ENCODE measurements around the gene KCNRG.
"Not testable (repeated sequence)": the region's sequence is repeated elsewhere in the genome, so short reads cannot be mapped to it uniquely, and the experiment has no call there.

KCNRG gene

DNA sequence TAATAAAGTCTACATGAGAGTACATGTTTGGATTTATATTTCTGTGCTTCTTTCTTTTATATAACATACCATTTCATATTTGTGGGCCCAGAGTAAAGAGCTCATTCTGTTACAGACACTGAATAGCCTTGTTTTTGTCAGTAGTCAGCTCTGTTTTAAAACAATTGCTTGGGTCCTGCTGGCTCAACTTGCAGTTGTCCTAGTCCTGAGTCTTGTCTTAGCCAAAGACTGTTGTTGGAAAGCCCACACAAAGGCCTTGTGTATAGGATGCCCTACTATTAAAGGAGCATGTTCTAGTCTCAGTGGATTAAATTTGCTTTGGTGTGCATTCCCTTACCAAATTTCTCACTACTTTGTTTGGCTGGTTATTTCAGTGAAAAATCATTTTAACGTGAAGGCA is 3.8 kb upstream of the KCNRG start:
- no peak for DNase-seq (ENCODE audit: low spot score)

DNA sequence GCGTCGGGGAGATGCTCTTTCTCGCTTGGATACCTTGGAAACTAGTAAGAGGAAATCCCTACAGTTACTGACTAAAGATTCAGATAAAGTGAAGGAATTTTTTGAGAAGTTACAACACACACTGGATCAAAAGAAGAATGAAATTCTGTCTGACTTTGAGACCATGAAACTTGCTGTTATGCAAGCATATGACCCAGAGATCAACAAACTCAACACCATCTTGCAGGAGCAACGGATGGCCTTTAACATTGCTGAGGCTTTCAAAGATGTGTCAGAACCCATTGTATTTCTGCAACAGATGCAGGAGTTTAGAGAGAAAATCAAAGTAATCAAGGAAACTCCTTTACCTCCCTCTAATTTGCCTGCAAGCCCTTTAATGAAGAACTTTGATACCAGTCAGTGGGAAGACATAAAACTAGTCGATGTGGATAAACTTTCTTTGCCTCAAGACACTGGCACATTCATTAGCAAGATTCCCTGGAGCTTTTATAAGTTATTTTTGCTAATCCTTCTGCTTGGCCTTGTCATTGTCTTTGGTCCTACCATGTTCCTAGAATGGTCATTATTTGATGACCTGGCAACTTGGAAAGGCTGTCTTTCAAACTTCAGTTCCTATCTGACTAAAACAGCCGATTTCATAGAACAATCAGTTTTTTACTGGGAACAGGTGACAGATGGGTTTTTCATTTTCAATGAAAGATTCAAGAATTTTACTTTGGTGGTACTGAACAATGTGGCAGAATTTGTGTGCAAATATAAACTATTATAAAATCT is 2.7 kb upstream of the KCNRG start:
- DNase-seq (ENCODE audit: low spot score): no peak

DNA sequence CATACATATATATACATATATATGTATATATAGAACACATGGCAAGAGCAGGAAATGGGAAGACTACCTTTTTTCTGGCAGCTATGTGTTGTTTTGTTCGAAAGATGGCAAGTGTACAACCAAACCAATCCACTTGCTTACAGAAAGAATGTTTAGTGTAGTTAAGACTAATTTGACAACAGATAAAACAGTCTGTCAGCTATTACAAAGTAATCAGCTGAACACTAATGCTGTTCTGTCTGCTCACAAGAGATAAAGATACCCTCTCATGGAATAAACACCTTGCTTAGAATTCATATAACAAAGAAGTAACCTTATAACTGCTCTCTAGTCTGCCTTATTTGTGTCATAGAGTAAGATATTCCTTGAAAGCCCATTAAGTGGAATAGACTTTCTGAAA is 858 bp upstream of the KCNRG start:
- DNase-seq (ENCODE audit: low spot score): no peak

DNA sequence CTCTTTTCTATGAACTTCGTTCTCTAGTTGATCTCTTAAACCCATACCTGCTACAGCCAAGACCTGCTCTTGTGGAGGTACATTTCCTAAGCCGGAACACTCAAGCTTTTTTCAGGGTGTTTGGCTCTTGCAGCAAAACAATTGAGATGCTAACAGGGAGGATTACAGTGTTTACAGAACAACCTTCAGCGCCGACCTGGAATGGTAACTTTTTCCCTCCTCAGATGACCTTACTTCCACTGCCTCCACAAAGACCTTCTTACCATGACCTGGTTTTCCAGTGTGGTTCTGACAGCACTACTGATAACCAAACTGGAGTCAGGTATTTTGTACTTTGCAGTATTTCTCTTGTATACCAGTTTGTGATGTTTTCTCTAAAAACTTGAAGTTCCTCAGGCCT is 506 bp downstream of the KCNRG start:
- no peak for DNase-seq (ENCODE audit: low spot score)

DNA sequence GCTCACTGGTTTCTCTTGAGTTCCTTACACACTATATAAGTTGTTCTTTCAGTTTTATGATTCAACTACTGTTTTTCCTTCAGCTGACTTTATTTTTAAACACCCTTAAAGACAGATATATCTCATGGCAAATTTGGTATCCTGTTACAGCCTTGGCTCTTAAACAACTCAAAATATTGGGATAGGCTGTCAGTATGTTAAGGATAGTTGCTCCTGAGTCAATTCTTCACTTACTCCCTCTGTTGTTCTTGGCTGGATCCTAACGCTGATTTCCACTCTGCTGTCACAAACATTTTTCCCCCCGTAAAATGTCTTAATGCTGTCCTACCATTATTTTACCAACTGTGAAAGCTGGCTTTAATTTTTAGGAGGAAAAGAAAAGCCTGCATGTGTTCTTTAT is 1.2 kb downstream of the KCNRG start:
- no peak for DNase-seq (ENCODE audit: low spot score)

DNA sequence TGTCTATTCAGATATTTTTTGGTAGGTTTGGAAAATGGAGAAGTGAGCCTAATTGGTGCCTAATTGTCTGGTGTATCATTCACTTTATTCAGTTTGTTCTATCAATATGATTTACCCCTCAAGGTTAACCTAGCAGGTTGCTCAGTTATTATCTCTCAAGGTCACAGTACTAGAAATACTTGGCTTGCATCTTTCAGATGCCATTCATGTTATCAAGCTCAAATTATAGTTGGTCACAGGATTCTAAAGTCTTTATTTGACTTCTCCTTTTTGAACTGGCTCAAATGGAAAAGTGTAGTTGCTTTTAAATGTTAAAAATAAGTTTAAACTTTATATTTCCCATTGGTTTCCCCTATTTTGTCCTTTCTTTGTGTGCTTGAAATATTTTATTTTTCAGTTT is 2.6 kb downstream of the KCNRG start:
- DNase-seq (ENCODE audit: low spot score): no peak

DNA sequence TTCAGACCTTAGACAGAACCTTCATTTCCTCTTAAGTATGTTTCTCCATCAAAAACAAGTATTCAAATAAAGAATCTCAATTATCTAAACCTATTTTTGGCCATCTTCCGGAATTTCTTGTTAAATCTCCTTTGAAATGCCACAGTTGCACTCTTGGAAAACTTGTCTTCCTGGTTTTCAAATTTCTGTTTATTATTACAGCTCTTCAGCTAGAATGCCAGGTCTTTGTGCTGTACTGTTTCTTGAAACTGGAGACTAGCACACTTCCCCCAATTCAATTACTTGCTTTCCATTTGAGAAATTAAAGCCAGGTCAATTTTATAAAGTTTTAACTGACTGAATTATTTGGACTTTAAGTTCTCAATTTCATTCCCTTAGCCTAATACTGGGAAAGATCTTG is 10.2 kb downstream of the KCNRG start:
- no peak for DNase-seq (ENCODE audit: low spot score)

DNA sequence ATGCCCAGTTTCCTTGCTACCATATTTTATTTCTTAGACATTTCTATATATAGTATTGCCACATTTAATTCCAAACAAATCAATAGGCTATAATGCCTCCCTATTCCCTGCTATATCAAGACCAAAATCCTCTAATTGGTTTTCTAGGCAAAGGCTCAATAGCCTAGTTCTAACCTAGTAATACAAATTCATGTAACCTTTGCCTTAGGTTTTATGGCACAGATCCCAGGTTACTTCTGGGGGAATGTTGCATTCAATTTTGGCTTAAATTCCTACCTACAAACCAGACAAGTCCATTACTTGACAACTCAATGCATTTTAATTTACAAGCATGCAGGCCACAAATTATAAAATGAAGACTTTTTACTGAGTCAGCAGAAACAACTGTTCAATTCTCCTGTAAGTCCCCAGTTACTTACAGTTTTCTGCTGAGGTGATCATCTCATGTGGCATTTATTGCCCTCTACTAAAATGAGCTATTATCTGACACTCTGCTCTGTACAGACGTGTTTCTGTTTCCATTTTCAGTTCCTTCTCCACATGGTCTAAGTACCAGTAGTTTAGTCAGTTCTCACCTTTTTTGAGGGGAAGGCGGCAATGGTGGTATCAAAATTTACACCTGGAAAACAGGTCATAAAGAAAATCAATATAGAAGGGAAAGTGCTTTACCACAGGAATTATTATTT is 11.7 kb downstream of the KCNRG start:
- DNase-seq (ENCODE audit: low spot score): no peak

DNA sequence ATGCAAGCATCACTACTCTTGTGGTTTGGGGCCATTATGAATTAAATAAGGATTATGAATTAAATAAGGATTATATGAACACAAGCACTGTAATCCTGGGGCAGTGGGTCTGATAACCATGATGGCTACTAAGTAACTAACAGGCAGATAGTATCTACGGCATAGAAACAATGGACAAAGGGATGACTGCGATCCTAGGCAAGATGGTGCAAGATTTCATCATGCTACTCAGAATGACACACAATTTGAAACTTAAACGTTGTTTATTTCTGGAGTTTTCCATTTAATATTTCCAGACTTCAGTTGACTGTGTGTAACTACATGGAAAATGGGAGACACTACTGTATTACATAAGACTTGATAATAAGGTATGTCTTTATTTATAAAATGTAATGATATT is 15.1 kb downstream of the KCNRG start:
- no peak for DNase-seq (ENCODE audit: low spot score)

DNA sequence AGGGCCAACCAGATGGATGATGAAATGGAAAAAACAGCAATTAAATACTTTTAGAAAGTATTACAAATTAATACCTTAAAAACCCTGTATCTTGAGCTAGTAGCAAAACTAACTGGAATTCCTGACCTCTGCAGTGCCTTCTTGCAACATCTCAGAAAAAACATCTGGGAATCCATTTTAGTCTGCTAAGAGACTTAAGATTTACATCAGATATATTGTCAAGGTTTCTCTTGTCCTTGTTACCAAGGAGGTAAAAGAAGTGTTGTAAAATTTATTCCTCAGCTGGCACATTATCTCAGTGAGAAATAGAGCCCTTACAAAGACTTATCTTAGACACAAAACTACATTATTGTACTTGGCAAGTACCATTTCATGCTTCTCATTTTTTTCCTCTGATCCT is 18.5 kb downstream of the KCNRG start:
- no peak for DNase-seq (ENCODE audit: low spot score)

DNA sequence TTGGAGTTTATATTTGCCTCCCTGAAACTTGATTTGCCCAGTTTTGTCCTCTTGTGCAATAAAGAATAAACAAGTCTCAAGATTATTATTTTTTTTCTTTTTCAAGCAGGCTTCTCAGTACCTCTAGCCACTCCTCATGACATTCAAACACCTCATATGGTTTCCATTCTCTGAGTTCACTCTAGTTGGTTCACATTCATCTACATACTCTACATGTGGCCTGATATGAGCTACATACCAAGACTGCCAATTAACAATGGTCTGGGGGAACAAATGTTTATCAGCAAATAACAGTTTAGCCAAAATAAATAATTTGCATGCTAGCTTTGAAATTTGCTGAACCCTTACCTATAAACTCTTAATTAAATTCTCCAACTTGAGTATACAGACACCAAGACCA is 22.5 kb downstream of the KCNRG start:
- no peak for DNase-seq (ENCODE audit: low spot score)

DNA sequence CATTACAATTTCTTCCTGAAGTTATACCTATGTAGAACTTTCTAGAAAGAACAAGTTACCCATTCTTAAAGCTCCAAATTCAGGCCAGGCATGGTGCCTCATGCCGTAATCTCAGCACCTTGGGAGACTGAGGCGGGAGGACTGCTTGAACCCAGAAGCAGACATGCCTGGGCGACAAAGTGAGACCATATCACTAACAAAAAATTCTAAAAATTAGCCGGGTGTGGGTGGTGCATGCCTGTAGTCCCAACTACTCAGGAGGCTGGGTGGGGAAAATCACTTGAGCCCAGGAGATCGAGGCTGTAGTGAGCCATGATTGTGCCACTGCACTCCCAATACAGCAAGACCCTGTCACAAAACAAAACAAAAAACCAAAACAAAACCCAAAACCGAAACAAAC is 23.0 kb downstream of the KCNRG start:
- no peak for DNase-seq (ENCODE audit: low spot score)

DNA sequence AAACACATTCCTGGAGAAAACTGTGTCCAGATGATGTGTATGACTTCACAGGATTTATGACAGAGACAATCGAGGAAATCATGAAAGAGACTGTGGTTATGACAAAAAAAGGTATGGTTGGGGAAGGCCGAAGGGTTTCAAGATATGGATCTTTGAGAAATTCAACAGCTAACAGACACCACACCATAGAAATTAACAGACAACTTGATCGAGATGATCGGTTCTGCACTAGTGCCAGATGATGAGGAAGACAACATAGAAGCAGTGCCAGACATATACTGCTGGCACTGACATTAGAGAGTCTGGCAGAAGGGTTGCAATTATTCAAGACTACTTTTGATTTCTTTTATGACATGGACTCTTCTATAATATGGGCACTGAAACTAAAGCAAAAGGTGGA is 37.2 kb downstream of the KCNRG start:
- no peak for DNase-seq (ENCODE audit: low spot score)

DNA sequence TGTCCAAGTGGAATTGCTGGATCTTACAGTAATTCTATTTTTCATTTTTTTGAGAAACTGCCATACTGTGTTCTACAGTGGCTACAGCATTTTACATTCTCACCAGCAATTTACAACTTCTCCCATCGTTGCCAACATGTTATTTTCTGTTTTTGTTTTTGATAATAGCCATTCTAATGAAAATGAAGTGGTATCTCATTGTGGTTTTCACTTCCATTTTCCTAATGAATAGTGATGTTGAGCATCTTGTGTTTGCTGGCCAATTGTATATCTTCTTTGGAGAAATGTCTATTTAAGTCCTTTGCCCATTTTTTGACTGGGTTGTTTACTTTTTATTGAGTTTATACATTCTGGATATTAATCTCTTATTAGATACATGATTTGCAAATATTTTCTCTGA is 38.6 kb downstream of the KCNRG start:
- no peak for DNase-seq (ENCODE audit: low spot score)

DNA sequence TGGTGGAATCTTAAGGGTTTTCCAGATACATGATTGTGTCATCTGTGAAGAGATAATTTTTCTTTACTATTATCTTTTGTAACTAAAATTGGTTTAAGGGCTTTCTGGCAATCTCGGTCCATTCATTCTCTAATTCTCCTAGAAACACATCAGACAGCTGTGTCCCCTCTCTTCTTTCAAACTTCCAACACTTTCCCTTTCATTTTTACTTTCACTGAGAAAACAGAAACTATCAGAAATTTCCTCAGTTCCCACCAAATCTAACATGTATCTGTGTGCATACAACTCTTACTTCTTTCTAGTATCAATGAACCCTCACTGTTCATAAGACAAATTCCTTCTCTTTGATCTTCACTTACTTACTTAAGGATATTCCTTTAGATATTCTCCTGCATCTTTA is 40.2 kb downstream of the KCNRG start:
- DNase-seq (ENCODE audit: low spot score): no peak

DNA sequence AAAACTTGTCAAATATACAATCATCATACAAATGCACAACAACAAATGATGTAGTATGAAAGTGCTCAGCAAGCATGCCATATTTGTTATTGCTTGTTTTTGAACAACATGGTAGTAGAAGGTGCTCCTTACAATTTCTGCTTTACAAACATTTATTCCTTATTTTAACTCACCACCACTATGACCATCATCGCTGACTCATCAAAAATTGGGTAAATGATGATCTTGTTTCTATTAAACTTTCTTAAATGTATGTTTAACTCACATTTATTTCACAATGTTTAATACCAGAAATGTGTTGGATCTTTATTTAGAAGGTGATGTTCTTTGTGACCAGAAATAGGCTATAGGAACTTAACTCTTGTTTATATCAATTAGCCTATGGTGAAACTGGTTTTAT is 45.5 kb downstream of the KCNRG start:
- DNase-seq (ENCODE audit: low spot score): no peak

DNA sequence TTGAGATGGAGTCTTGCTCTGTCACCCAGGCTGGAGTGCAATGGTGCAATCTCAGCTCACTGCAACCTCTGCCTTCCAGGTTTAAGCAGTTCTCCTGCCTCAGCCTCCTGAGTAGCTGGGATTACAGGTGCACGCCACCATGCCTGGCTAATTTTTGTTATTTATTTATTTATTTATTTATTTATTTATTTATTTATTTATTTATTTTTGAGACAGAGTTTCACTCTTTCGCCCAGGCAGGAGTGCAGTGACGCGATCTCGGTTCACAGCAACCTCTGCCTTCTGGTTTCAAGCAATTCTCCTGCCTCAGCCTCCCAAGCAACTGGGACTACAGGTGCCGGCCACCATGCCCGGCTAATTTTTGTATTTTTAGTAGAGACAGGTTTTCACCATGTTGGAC is 47.1 kb downstream of the KCNRG start:
- not testable (repeated sequence) for DNase-seq (ENCODE audit: low spot score)

DNA sequence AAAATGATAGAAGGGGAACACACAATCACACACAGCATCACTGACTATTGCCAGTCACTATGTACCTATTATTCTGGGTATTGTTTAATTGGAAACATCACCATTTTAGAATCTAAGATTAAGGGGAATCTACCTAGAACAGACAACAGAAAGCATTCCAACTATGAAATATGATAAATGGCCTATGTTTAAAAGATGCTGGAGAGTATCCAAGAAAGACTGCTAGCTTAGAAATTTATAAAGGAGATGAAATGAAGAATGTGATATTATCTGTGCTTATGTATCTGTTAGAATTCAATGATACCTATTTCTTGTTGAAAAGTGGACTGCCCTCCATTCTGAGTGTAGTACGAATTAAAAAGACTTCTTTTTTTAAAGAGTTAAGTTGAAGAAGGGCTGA is 50.5 kb downstream of the KCNRG start:
- no peak for DNase-seq (ENCODE audit: low spot score)

DNA sequence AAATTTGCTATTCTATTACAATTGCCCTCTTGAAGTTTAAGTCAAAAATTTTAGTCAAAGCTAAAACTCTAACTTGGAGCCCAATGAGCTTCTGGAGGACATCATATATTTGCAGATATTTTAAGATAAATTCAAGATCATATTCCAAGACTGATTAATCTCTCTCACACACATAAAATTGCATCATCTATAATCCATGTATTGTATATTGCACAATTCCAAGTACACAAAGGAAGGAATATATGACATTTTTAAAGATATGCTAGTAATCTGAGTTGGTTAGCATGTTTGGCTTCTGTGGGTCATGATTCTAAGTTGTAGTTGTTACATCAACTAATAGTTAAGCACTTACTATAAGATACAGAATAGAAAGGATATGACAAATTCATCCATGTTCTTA is 53.3 kb downstream of the KCNRG start:
- DNase-seq (ENCODE audit: low spot score): no peak

DNA sequence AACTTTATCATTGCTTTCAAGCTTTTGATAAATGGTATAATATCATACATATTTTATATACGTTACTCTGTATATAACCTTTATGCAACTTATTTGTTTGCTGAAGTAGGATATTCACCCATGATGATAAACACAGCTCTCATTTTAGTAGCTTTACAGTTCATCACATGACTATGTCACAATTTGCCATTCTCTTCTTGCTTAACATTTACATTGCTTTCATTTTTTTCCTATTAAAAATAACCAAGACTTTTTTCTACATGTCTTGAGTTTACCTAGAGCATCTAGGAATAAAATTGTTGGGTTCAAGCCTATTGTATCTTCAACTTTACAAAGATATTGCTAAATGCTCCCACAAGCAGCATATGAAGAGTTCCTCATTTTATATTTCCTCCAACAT is 54.0 kb downstream of the KCNRG start:
- no peak for DNase-seq (ENCODE audit: low spot score)

DNA sequence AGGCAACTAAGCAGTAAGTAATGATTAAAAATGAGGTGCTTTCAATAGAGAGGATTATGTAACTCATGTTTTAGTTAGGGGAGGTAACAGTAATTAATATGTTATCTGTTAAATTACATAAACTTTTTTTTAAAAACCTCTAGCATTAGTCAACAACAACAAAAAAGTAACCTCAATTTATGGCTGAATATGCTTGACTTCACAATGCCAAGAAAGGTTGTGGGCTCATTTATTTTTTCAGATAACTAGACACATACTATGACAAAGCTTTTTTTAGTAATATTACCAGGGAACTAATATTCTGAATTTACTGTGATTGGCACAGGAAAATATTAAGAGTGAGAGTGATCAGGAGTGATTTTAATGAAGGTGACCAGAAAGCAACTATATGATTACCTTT is 54.9 kb downstream of the KCNRG start:
- DNase-seq (ENCODE audit: low spot score): no peak

All from activated CD4-positive, alpha-beta T cell treated with anti-CD3 and anti-CD28 coated beads, Interleukin-2, Interleukin-4, amounts not matched to agents 100 ng/mL and 50 ng/mL, durations not matched to agents 16 hours and 8 hours (primary cell).